T1000 (cell line): ENCODE data around the gene RAB6B.
A peak's percentile ranks its signal among the peaks of the same experiment; 100 is the strongest.
"Not testable (repeated sequence)": the region's sequence is repeated elsewhere in the genome, so short reads cannot be mapped to it uniquely, and the experiment has no call there.

Experiments
- DNase-seq: peaks from one replicate; lab custom pipeline; 2025; ENCODE audit warnings: mixed read lengths; lab: John Stamatoyannopoulos, UW

Gene RAB6B

GRCh38 chr3:133805702-133806475 lies 89.8 kb downstream of the RAB6B start, which contains the start of gene SRPRB:
SRPRB (plus strand) TSS chr3:133805815; CDS start chr3:133805849, 34 bp downstream.
- DNase-seq = peak; percentile 85

- DNase-seq = no peak
Measured at GRCh38 chr3:133805384-133805701, 90.3 kb downstream of the RAB6B start.

DNA sequence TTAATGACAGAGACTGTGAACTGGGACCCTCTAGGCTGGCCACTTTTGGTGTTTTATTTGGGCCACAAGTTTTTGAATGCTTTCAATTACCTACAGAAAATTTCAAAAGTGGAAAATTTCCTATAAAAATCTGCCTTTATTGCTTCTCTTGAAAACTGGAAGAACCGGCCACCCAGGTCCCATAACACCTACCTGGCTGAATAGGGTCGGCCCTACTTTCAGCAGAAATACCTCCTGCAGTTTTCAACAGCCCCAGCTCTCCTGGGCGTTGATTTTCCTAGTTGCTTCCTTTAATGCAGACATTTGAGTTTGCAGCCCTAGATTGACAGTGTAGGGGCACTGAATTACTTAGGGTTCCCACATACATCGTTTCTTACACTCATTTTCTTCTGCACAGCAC lies 90.8 kb downstream of the RAB6B start:
- no peak for DNase-seq

DNA sequence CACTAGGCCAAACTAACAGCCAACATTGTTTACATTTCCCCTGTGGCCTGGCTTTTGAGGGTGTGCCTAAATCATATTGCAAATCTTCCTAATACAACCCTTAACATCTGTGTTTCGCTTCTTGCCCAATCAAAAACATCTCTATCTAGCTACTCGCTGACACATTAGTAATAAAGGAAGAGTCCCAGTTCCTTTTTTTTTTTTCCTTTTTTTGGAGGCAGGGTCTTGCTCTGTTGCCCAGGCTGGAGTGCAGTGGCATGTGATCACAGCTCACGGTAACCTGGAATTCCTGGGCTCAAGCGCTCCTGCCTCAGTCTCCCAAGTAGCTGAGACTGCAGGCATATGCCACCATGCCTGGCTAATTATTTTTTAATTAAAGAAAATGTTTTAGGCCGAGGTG lies 92.2 kb downstream of the RAB6B start:
- DNase-seq = no peak

DNA sequence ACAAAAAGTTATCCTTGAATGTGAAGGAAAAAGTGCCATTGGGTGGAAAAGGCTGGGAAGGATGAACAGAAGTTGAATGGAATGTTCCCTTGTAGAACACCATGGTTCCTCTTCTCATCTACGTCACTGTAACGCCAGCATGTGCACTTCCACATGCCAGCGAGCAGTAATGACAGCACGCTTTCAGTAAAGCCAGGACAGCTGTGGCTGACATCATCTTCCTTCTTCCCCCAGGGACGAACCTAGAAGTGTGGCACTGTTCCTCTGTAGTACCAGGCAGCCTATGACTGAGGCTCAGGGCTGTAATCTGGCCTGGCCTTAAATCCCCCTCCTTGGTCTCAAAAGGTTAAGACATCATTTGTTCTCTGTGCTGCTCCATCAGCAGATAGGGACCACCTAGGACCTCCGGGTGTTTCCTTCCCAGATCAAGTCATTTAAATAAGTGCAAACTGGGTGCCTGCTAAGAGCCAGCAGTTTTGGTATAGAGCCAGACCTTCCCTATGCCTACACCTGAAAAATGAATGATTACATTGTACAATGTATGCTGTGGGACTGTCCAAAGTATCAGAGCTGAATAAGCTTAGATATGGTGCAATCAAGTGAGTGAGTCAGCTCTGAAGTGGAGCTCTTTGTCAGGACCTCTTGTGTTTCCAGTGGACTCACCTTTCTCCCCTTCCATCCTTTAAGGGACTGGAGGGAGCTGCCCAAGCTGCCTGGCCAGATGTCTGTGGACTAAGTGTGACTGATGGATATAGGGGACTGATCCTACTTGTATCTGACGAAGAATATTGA lies 95.7 kb downstream of the RAB6B start:
- no peak for DNase-seq

GRCh38 chr3:133797396-133798105 lies 98.1 kb downstream of the RAB6B start:
- no peak for DNase-seq

DNA sequence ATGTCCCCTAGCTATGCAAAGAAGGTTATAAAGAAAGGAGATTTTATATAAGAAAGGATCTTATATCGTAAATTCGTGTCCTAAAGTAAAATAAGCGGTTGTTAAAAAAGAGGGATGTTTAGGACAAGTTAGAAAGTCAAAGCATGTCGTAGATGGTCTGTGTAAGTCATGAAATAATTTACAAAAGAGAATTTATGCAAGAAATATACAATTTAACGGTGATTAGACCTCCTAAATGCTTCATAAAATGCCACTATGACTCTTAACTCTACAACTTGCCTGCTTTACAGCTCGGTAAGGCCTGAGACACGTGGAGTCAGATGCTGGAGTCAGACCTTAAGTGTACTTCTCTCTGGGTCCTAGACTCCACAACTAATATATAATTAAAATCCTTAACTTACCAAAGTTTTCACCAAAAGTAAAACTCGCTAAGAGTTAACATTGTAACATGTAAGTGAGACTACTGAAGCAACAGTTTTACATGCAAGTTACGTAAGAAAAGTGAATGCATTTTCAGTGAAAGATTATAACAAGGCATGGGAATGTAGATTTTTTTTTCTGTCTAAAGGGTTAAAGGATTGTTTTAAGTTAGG lies 103.4 kb downstream of the RAB6B start:
- DNase-seq = no peak

DNA sequence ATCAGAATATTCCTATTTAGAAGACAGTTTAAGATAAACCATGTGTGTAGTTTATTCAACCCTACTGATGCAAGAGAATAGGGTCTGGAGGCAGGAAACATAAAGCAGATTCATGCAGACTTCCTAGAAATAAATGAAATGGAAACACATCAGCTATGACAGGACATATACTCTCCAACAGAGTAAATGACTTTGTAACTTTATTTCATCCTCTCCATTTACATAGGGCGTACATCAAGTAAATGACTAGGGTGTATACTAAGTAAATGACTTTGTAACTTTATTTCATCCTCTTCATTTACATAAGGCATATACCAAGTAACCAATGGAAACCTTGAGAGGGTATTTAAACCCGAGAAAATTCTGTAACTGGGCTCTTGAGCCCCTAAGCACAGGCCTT lies 107.7 kb downstream of the RAB6B start:
- no peak for DNase-seq

GRCh38 chr3:133783762-133784161 lies 111.9 kb downstream of the RAB6B start:
- DNase-seq = no peak

DNA sequence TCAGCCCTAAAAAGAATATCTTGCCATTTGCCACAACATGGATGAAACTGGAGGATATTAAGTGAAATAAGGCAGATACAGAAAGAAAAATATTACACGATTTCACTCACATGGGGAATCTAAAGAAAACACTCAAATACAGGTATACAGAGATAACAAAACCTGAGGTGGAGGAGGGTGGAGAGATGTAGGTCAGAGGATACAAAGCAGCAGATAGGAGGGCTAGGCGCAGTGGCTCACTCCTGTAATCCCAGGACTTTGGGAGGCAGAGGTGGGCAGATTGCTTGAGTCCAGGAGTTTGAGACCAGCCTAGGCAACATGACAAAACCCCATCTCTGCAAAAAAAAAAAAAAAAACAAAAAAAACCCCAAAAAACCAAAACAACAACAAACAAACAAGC lies 113.2 kb downstream of the RAB6B start:
- DNase-seq = no peak

- DNase-seq = no peak
Measured at GRCh38 chr3:133781570-133781969, 114.1 kb downstream of the RAB6B start.

GRCh38 chr3:133780756-133781155 lies 114.9 kb downstream of the RAB6B start:
- not testable (repeated sequence) for DNase-seq

GRCh38 chr3:133779626-133780203 lies 116.0 kb downstream of the RAB6B start:
- no peak for DNase-seq

DNA sequence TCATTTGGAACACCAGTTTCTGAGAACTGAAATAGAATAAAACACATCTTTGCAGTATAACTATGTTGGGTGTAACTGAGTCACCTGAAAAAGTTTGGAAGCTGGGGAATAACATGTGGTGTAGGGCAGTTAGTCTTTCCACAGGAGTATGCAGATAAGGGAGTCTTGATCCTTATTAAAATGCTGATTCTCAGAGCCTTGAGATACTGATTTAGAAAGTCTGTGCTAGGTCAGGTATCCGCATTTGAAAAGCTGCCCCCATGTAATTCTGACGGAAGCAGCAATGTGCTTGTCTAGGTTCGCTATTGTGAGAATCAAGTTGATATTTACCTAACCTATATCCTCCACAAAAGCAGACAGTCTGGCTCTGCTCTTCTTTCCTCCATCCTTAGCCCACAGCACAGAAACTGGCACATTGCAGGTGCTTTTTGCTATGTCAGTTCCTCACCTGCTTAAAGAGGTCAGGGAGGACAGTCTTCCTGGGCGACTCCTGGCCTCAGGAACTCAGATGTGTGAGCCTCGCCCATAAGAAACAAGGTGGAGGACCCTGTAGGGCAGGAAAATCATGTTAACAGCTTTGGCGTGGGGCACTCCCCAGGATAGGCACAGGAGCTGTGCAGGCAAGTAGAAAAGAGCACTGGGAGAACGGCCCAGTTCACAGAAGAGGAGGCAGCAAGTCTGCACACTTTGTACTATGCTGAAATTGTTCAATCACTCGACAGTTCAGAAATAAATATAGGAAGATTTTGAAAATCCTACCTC lies 117.7 kb downstream of the RAB6B start:
- DNase-seq = no peak

DNA sequence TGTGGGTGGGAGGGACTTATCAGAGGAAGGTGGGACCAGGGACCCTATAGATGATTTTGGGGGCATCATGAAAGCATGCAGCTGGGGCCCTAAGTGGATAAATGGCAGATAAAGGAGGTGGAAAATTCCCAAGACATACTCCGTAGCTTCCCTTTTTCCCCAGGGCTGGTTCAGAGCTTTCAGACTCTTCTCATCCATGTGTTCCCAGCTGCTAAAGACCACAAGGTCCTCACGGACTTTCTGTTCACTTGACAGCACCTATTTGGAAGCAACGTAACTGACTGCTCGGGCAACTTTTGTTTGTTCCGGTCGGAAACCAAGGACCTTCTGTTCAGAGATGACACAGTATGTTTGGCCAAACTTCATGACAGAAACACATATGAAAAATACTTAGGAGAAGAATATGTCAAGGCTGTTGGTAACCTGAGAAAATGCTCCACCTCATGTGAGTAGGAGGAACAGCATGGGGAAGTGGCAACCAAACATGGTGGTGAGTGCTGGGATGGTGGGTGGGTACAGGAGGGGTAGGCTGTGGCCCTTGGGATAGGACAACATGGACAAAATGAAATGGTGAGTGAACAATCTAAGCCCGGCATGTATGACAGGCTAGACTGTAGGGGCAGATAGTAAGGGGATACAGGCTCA lies 118.8 kb downstream of the RAB6B start:
- DNase-seq = no peak

DNA sequence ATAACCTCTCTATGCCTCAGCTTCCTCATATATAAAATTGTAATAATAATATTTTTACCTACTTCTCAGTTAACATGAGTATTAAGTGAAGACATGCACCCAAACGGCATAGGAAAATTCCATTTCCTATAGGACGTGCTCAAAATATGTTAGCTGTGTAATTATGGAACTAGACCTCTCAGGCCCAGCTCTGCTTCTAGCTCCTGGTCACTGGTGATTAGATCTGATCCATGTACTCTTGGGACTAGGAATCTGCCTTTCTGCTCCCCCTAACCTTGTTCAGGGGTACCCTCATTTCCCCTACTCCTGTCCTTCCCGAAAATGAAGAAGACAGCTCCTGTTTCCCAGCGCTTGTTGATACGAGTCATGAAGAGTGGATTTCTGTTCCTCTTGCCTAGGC lies 119.8 kb downstream of the RAB6B start:
- DNase-seq = no peak

DNA sequence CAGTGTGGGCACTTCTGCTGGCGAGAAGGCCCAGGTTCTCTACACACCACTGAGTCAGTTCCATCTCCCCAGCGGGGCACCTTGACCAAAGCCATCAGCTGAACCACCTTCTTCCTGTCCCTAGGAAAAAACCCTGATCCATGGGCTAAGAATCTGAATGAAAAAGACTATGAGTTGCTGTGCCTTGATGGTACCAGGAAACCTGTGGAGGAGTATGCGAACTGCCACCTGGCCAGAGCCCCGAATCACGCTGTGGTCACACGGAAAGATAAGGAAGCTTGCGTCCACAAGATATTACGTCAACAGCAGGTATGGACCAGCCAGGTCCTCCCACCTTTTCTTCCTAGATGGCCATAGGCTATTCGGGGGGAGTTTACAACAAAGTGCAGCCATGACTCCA lies 120.4 kb downstream of the RAB6B start:
- DNase-seq = no peak
